Right atrium auricular region (tissue), 2 donors: ENCODE results near the gene WNK2. TPM values are rescaled to one million over a fixed set of nuclear protein-coding genes. Genes with fewer than 3 reads are reported as not detected.

ENCODE experiments used
- DNase-seq: peaks from one replicate; pipeline ENCODE4 v3.0.0-alpha.2; 2019; ENCODE audit warnings: low spot score
- H3K27ac ChIP-seq, 2 donors: fragments of 200-600 bp; sonication (generic); 1 replicate in 1 of 2; 2 replicates in 1 of 2; pipeline ENCODE4 v1.5.1; 2016 to 2019
- H3K27me3 ChIP-seq, 2 donors: fragments of 200-600 bp; sonication (generic); one replicate each; pipeline versions ENCODE4 v1.5.1 to v1.6.0; 2017 to 2019
- H3K36me3 ChIP-seq: fragments of 200-600 bp; sonication (generic); one replicate; pipeline ENCODE4 v1.5.1; 2016
- H3K4me1 ChIP-seq, 2 donors: fragments of 200-600 bp; sonication (generic); one replicate each; pipeline versions ENCODE4 v1.5.1 to v1.6.0; 2017 to 2019
- H3K4me3 ChIP-seq, 2 donors: fragments of 200-600 bp; sonication (generic); 1 replicate in 1 of 2; 2 replicates in 1 of 2; pipeline ENCODE4 v1.5.1; 2017 to 2019; ENCODE audit warnings: mild to moderate bottlenecking in 1 of 2, moderate library complexity in 1 of 2
- H3K9me3 ChIP-seq, 2 donors: fragments of 200-600 bp; sonication (generic); one replicate each; pipeline ENCODE4 v1.5.1; 2019
- total RNA-seq, 2 donors: library from RNA; depleted of rRNA; stranded (reverse); fragments of >200 nt; gene quantifications; one replicate each; pipeline ENCODE4 v1.1.0, GENCODE V29; 2016
- TF ChIP-seq, protein P1 (sequence below), 2 donors: fragments of 200-600 bp; sonication (generic); IDR thresholded peaks; one replicate each; pipeline ENCODE4 v1.5.1; 2019; ENCODE audit warnings: antibody characterized with exemption in 2 of 2

The WNK2 gene
- total RNA-seq, 2 donors from 2014 or later, result 61.4 to 132 TPM

DNA sequence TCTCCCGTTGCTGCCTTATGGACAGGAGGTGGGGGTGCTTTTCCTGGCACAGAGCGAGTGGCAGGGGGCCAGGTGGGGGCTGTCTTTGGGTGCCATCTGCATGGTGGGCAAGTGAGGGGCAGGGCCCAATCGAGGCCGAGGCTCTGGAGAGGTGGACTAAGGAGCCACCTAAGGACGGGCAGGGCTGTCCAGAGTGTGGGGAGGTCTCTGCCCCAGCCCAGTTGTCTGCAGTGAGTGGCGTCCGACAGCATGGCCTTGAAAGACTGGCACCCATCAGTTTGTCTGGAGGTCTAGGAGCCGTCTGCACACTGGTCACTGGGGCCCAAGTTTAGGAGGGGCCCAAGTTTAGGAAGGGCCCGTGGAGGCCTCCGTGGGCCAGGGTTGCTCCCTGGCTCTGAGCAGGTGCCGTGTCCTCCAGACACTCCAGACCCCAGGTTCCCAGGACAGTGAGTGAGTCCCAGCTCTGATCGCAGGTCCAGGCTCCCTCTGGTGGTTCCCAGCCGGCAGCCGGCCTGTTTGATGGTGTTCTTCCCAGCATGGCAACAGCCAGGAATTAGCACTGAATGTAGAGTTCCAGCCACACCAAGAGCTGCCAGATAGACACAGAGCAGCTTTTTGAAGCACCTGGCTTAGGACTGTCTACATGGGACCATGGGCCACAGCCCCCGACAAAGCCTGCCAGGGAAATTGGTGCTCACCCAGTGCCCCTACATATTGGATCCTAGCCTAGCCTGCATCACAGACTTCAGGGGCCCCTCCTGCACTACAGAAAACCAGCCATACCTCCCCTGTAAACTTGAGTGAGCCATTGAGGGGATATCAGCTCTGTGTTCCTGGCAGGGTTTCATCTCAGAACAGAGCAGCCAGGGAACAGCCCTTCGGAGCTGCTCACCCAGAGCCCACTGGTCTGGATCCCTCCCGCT lies 120.9 kb downstream of the WNK2 start:
- DNase-seq, result peak; percentile 60
- H3K9me3 ChIP-seq, result no peaks in the 10 kb centered on the region
- H3K4me1 ChIP-seq, result peaks cover 0 to 18% of the 10 kb centered on the region in 2 donors

DNA sequence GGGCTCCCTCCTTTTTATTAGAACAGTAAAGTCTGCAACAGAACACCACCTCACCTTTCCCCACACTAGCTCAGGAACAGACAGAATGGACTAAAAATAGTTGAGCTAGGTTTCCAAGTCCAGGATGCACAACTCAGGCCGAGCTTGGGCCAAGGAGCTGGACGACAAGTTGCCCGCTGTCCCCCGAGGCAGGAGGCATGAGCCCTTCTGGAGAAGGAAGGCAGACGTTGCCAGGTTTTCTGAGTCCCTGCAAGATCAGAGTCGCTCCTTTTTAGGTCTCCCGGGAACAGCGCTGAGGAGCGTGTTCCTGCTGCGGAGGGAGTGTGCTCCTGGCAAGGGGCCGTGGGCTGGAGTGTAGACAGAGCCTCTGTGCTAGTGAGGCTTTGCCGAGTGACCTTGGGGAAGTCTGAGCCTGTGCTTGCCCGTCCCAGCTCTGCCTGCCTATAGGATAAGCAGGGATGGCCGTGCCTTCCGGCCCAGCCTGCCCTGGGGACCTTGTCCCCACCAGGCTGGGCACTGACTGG lies 121.6 kb downstream of the WNK2 start:
- Histone ChIP-seq H3K27ac (peak overlapping the region; percentile 18 to 20), H3K27me3 (no peaks in the 10 kb centered on the region), H3K4me1 (peaks cover 0 to 17% of the 10 kb centered on the region in 2 donors), H3K4me3 (no peak overlapping the region), H3K36me3 (no peaks in the 10 kb centered on the region), H3K9me3 (no peaks in the 10 kb centered on the region)
- TF ChIP-seq, protein P1, sequence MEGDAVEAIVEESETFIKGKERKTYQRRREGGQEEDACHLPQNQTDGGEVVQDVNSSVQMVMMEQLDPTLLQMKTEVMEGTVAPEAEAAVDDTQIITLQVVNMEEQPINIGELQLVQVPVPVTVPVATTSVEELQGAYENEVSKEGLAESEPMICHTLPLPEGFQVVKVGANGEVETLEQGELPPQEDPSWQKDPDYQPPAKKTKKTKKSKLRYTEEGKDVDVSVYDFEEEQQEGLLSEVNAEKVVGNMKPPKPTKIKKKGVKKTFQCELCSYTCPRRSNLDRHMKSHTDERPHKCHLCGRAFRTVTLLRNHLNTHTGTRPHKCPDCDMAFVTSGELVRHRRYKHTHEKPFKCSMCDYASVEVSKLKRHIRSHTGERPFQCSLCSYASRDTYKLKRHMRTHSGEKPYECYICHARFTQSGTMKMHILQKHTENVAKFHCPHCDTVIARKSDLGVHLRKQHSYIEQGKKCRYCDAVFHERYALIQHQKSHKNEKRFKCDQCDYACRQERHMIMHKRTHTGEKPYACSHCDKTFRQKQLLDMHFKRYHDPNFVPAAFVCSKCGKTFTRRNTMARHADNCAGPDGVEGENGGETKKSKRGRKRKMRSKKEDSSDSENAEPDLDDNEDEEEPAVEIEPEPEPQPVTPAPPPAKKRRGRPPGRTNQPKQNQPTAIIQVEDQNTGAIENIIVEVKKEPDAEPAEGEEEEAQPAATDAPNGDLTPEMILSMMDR (IDR thresholded peaks at IDR 0.05), result no peak
- peak; percentile 55 for DNase-seq

More for the DNA sequence above, 120.9 kb downstream of the WNK2 start:
- TF ChIP-seq, protein P1 (IDR thresholded peaks at IDR 0.05), result peak; percentile 27 to 73
- peak overlapping the region; percentile 18 to 21 for H3K27ac ChIP-seq
- no peak overlapping the region for H3K4me3 ChIP-seq
- H3K36me3 ChIP-seq, result no peaks in the 10 kb centered on the region
- H3K27me3 ChIP-seq, result no peaks in the 10 kb centered on the region

DNA sequence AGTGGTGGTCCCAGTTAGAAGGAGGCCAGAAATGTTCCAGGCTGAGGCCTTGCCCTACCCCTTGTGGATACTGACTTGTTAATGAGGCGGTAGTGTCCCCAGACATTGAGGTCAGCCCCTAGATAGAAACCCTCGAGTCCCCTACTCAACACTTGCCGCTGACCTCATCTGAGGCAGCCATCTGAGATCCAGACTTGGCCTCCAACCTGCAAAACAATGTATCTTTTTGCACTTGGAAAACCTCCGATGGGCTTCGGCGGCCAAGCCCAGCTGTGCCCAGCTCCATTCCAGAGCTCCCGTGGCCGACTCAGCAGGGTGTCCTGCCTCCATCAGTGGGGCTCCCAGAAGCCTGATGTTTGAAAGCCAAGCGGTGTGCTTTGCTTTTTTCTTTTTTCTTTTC lies 122.1 kb downstream of the WNK2 start:
- no peaks in the 10 kb centered on the region for H3K27me3 ChIP-seq
- DNase-seq, result no peak
- TF ChIP-seq, protein P1 (IDR thresholded peaks at IDR 0.05), result no peak
- H3K9me3 ChIP-seq, result no peaks in the 10 kb centered on the region
- peak overlapping the region in 1 of 2 donors; percentile 20 for H3K27ac ChIP-seq
- no peaks in the 10 kb centered on the region for H3K36me3 ChIP-seq
- H3K4me1 ChIP-seq, result peaks cover 0 to 17% of the 10 kb centered on the region in 2 donors
- no peak overlapping the region for H3K4me3 ChIP-seq

DNA sequence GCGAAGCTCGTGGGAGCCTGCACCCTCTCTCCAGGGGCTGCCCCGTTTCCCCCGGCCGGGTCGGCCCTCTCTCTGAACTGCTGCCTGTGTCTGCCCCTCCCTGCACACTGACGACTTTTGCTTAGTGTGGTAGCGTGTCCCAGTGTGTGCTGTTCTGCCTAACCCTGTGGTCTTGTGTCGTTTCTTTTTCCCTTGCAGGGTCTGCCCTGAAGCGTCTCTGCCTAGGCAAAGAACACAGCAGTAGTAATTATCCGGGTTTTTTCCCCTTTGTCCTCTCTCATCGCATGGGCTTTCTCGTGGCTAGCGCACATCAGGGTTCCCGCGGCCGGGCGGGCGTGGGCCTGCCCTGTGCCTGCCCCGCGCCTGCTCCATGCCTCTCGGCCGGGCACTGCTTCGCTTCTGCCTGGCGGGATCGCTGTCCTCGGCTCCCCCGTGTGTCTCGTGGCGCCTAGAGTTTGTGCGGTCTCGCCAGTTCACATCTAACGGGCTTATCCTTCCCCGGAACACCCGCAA lies 122.7 kb downstream of the WNK2 start:
- H3K4me1 ChIP-seq, result peaks cover 0 to 17% of the 10 kb centered on the region in 2 donors
- H3K27ac ChIP-seq, result no peak overlapping the region
- H3K36me3 ChIP-seq, result no peaks in the 10 kb centered on the region
- H3K4me3 ChIP-seq, result no peak overlapping the region
- TF ChIP-seq, protein P1 (IDR thresholded peaks at IDR 0.05), result no peak
- H3K27me3 ChIP-seq, result no peaks in the 10 kb centered on the region
- H3K9me3 ChIP-seq, result no peaks in the 10 kb centered on the region
- peak; percentile 49 for DNase-seq

DNA sequence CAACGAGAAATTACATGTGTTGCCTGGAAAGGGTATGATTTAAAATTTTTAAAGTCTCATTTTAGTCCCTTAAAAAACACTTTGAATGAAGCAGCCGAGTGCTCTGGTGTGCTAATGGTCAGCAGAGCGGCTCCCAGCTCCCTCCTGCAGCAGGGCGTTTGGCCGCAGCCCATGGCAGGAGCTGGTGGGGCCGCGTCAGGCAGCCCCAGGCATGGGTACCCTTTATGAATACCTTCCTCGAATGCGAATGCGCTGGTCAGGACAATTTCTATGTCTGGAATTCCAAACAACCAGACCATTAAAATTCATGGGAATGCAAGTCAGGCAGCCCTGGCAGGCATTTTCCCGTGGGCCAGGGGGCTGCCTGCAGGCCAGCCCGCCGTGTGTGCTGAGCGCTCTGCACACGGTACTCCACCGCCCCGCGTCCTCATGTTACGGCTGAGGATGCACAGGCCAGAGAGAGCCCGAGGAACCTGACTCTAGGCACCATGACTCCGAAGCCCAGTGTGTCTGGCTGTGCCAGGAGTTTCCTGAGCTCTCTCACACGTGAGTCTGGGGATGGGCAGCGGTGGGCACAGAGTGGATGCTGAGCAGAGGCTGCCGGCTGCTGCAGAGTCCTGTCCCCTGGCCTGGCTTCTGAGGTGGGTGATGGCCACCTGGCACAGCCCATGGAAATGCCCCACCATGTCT lies 123.7 kb downstream of the WNK2 start:
- no peaks in the 10 kb centered on the region for H3K36me3 ChIP-seq
- no peak for DNase-seq

More for the DNA sequence above, 123.7 kb downstream of the WNK2 start:
- H3K27me3 ChIP-seq, result no peaks in the 10 kb centered on the region
- no peak overlapping the region for H3K27ac ChIP-seq
- TF ChIP-seq, protein P1 (IDR thresholded peaks at IDR 0.05), result no peak
- no peaks in the 10 kb centered on the region for H3K9me3 ChIP-seq
- peaks cover 0 to 17% of the 10 kb centered on the region in 2 donors for H3K4me1 ChIP-seq
- H3K4me3 ChIP-seq, result no peak overlapping the region
